ENCODE measurements around the gene HSD11B1L. TPM values are rescaled to one million over a fixed set of nuclear protein-coding genes. Genes with fewer than 3 reads are reported as not detected.
"Not testable (repeated sequence)": the region's sequence is repeated elsewhere in the genome, so short reads cannot be mapped to it uniquely, and the experiment has no call there.

HSD11B1L gene
- total RNA-seq, 2 experiments from 2014 or later: 2.2 to 4.1 TPM

GRCh38 chr19:5719274-5719960 is 38.6 kb downstream of the HSD11B1L start:
- POLR2A ChIA-PET: interaction anchor here (0.9 to 4.6 kb wide), 9 partner anchors 11 to 751 kb away, joined by 3 to 60 read pairs (median 18); partner anchors contain the start of genes DUS3L, KDM4B, NDUFA11 and RPL36
- H3K4me1 Mint-ChIP-seq: peaks cover 20% of the 10 kb centered on the region
- DNase-seq (no peak), ATAC-seq (ENCODE audit: low read depth) (no peak)
- H3K27me3 Mint-ChIP-seq: no peaks in the 10 kb centered on the region
- peak overlapping the region; percentile 97 for H3K4me3 Mint-ChIP-seq
- H3K27ac Mint-ChIP-seq: peak overlapping the region; percentile 95
- H3K9me3 Mint-ChIP-seq: no peaks in the 10 kb centered on the region
- H3K36me3 Mint-ChIP-seq: peaks cover 20% of the 10 kb centered on the region

- peak; percentile 98 for DNase-seq
- Mint-ChIP-seq H3K27me3 (peaks cover 3% of the 10 kb centered on the region), H3K4me1 (peaks cover 20% of the 10 kb centered on the region), H3K36me3 (peaks cover 20% of the 10 kb centered on the region), H3K27ac (peak within 1 kb of the TSS; percentile 95), H3K9me3 (no peaks in the 10 kb centered on the region), H3K4me3 (peak within 1 kb of the TSS; percentile 97)
- POLR2A ChIA-PET: interaction anchor here (0.5 to 4.6 kb wide), 12 partner anchors 14 to 1631 kb away, joined by 3 to 60 read pairs (median 7); partner anchors contain the start of genes CLPP, DUS3L, KDM4B and NDUFA11
- ATAC-seq (ENCODE audit: low read depth): peak; percentile 86
These were observed 39.3 kb downstream of the HSD11B1L start, which contains the start of the genes CATSPERD and LONP1 for GRCh38 chr19:5719961-5720790. CATSPERD (plus strand) TSS chr19:5720637; CDS start chr19:5720738, 101 bp downstream. LONP1 (minus strand) TSS chr19:5720146; CDS start chr19:5720132, 14 bp downstream.

- Mint-ChIP-seq H3K27me3 (peaks cover 8% of the 10 kb centered on the region), H3K4me1 (no peaks in the 10 kb centered on the region), H3K27ac (no peak overlapping the region), H3K4me3 (no peak overlapping the region), H3K9me3 (no peaks in the 10 kb centered on the region), H3K36me3 (no peaks in the 10 kb centered on the region)
- no peak for ATAC-seq (ENCODE audit: low read depth)
- no peak for DNase-seq
- POLR2A ChIA-PET: no interaction called here
These were observed 46.7 kb downstream of the HSD11B1L start for GRCh38 chr19:5727453-5728050.

DNA sequence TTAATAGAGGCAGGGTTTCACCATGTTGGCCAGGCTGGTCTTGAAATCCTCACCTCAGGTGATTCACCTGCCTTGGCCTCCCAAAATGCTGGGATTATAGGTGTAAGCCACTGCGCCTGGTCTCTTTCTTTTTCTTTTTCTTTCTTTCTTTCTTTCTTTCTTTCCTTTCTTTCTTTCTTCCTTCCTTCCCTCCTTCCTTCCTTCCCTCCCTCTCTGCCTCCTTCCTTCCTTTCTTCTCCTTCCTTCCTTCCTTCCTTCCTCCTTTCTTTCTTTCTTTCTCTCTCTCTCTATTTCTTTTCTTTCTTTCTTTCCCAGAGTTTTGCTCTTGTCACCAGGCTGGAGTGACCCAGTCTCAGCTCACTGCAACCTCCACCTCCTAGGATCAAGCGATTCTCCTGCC is 52.3 kb downstream of the HSD11B1L start:
- POLR2A ChIA-PET; H3K36me3 Mint-ChIP-seq; H3K27ac Mint-ChIP-seq; ATAC-seq (ENCODE audit: low read depth); H3K27me3 Mint-ChIP-seq; H3K4me3 Mint-ChIP-seq; DNase-seq; H3K4me1 Mint-ChIP-seq; H3K9me3 Mint-ChIP-seq: not testable (repeated sequence)

Other genes starting within 250 kb of the HSD11B1L start
- not detected for gene ZNRF4, start 225.6 kb upstream of the HSD11B1L start, total RNA-seq
- gene TINCR, start 113.1 kb upstream of the HSD11B1L start, total RNA-seq: under 1 TPM; 0.99 to 1.00 TPM
- 100 to 1,000 TPM; 131 to 140 TPM for gene SAFB2, start 58.3 kb upstream of the HSD11B1L start, total RNA-seq
- gene SAFB, start 57.9 kb upstream of the HSD11B1L start, total RNA-seq: 100 to 1,000 TPM; 144 to 147 TPM
- gene MICOS13, start 511 bp upstream of the HSD11B1L start, total RNA-seq: 10 to 100 TPM; 42.6 to 44.1 TPM
- gene RPL36, start 9.3 kb downstream of the HSD11B1L start, total RNA-seq: 1,000 to 10,000 TPM; 1,119 to 1,147 TPM
- 100 to 1,000 TPM; 112 to 120 TPM for gene LONP1, start 39.1 kb downstream of the HSD11B1L start, total RNA-seq
- gene CATSPERD, start 39.6 kb downstream of the HSD11B1L start, total RNA-seq: not detected
- gene PRR22, start 103.7 kb downstream of the HSD11B1L start, total RNA-seq: 1 to 10 TPM; 3.8 to 4.4 TPM
- 10 to 100 TPM; 61.0 to 62.1 TPM for gene DUS3L, start 110.1 kb downstream of the HSD11B1L start, total RNA-seq
- gene NRTN, start 124.0 kb downstream of the HSD11B1L start, total RNA-seq: under 1 TPM; 0.36 to 0.45 TPM
- gene FUT6, start 158.7 kb downstream of the HSD11B1L start, total RNA-seq: under 1 TPM; 0.75 to 0.91 TPM
- not detected for gene FUT3, start 170.4 kb downstream of the HSD11B1L start, total RNA-seq
- under 1 TPM; 0.23 to 0.30 TPM for gene FUT5, start 189.5 kb downstream of the HSD11B1L start, total RNA-seq
- 100 to 1,000 TPM; 187 to 193 TPM for gene NDUFA11, start 222.8 kb downstream of the HSD11B1L start, total RNA-seq
- gene VMAC, start 223.8 kb downstream of the HSD11B1L start, total RNA-seq: 10 to 100 TPM; 15.6 to 17.5 TPM
- gene CAPS, start 233.2 kb downstream of the HSD11B1L start, total RNA-seq: 10 to 100 TPM; 25.0 to 28.8 TPM

All from activated naive CD8-positive, alpha-beta T cell treated with anti-CD3 and anti-CD28 coated beads, Interleukin-2, amount 10 ng/mL, durations not matched to agents 7 days and 5 days (primary cell).